Chondrocyte (in vitro differentiated cells): ENCODE measurements around the gene IL36B. TPM values are rescaled to one million over a fixed set of nuclear protein-coding genes. Genes with fewer than 3 reads are reported as not detected.

Experiments
- DNase-seq: peaks from one replicate; pipeline ENCODE4 v3.0.0; 2021; ENCODE audit warnings: mixed read lengths, low spot score
- H3K27ac Mint-ChIP-seq: one replicate; pipeline ENCODE4 v1.8.0; 2021; ENCODE audit warnings: mild to moderate bottlenecking, moderate library complexity, mixed read lengths; ENCODE audit not compliant: unreplicated experiment
- H3K27me3 Mint-ChIP-seq: 2 replicates; pipeline ENCODE4 v1.8.0; 2021; ENCODE audit warnings: low read depth, mixed read lengths
- H3K36me3 Mint-ChIP-seq: 2 replicates; pipeline ENCODE4 v1.8.0; 2021; ENCODE audit warnings: low read depth, mixed read lengths
- H3K4me1 Mint-ChIP-seq: 2 replicates; pipeline ENCODE4 v1.8.0; 2021; ENCODE audit warnings: low read depth, mild to moderate bottlenecking, mixed read lengths
- H3K4me3 Mint-ChIP-seq: one replicate; pipeline ENCODE4 v1.8.0; 2021; ENCODE audit warnings: mild to moderate bottlenecking, moderate library complexity, mixed read lengths; ENCODE audit not compliant: unreplicated experiment
- H3K9me3 Mint-ChIP-seq: 2 replicates; pipeline ENCODE4 v1.8.0; 2021; ENCODE audit warnings: low read depth, mixed read lengths
- total RNA-seq: library from RNA; stranded (reverse); gene quantifications from 3 replicates; pipeline ENCODE4 v1.2.1, GENCODE V29; 2021
- TF ChIP-seq, protein P1 (sequence below): fragments of 200-600 bp; sonication (generic); IDR thresholded peaks from 2 replicates; pipeline ENCODE4 v1.5.0; 2021; ENCODE audit warnings: antibody characterized with exemption, mild to moderate bottlenecking, moderate library complexity

The IL36B gene
- total RNA-seq, 1 donor from 2014 or later, result not detected

DNA sequence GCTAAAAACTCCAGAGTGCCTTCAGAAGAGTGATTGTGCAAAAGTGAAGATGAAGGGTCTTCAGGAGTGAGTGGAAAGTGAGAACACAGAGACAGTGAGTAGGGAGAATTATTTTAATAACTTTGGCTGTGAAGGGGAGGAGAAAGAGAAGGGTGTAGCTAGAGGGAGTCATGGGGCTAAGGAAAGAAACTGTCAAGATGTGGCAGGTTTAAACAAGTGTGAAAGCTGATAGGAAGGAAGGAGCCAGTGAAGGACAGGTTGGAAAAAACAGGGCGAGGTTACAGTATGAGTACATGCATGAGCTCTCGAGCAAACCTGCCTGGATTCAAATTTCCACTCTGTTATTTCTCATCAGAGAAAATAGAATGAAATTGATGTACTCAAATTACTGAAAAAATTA lies 32.9 kb upstream of the IL36B start:
- no peak for DNase-seq
- H3K4me1 Mint-ChIP-seq, result no peaks in the 10 kb centered on the region
- no peaks in the 10 kb centered on the region for H3K9me3 Mint-ChIP-seq
- no peak overlapping the region for H3K27ac Mint-ChIP-seq
- H3K27me3 Mint-ChIP-seq, result peaks cover 37% of the 10 kb centered on the region
- no peaks in the 10 kb centered on the region for H3K36me3 Mint-ChIP-seq
- TF ChIP-seq, protein P1, sequence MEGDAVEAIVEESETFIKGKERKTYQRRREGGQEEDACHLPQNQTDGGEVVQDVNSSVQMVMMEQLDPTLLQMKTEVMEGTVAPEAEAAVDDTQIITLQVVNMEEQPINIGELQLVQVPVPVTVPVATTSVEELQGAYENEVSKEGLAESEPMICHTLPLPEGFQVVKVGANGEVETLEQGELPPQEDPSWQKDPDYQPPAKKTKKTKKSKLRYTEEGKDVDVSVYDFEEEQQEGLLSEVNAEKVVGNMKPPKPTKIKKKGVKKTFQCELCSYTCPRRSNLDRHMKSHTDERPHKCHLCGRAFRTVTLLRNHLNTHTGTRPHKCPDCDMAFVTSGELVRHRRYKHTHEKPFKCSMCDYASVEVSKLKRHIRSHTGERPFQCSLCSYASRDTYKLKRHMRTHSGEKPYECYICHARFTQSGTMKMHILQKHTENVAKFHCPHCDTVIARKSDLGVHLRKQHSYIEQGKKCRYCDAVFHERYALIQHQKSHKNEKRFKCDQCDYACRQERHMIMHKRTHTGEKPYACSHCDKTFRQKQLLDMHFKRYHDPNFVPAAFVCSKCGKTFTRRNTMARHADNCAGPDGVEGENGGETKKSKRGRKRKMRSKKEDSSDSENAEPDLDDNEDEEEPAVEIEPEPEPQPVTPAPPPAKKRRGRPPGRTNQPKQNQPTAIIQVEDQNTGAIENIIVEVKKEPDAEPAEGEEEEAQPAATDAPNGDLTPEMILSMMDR, result no peak
- H3K4me3 Mint-ChIP-seq, result no peak overlapping the region

DNA sequence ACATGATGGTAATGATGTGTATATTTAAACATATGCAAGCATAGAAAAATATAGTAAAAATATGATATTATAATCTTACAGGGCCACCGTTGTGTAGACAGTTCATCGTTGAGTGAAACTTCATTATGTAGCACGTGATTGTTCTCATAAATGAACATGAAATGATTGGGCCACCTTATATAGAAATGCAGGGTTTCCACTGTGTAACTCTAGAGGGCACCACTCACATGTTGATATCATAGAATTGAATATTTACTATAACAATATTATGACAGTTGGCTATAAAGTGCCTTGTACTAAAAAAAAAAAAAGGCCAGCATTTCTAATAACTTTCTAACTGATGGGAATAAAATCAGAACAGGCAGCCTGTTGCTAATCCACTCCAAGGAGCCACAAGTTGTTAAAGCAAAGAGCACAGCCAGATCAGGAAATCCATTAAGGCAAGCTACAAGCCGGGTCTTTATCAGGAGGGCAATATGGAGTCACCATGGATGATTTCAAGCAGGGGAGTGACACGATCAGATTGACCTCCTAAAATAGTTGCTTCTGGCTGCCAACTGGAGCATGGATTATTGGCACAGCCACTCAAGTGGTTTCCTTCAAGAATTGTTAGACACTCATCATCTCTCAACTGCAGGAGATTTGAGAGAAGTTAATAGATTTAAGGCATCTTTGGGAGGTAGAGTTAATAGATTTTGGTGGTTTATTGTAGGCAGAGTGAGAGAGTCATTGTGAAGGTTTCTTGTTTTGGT lies 31.8 kb upstream of the IL36B start:
- Mint-ChIP-seq H3K27ac (no peak overlapping the region), H3K4me1 (no peaks in the 10 kb centered on the region), H3K36me3 (no peaks in the 10 kb centered on the region), H3K27me3 (peaks cover 42% of the 10 kb centered on the region), H3K4me3 (no peak overlapping the region), H3K9me3 (no peaks in the 10 kb centered on the region)
- TF ChIP-seq, protein P1, result peak; percentile 66
- no peak for DNase-seq

DNA sequence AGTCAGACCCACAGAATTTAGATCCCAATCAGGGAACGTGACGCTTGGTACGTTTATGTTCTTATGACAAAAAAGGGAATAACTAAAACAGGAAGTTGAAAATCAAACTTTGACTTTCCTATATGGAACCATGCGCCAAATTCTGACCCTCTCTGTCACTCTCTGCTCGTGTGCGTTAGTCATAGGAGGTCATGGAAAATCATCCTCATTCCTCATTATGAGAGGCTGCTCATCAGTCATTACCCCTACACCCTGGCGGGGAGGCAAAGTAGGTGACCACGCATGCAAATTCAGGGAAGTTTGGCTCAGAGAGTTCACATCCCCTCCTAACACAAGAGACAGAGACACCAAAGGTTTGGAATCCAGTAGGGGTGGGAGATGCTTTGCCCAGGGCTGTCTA lies 30.6 kb upstream of the IL36B start:
- TF ChIP-seq, protein P1, result no peak
- no peaks in the 10 kb centered on the region for H3K36me3 Mint-ChIP-seq
- H3K27ac Mint-ChIP-seq, result no peak overlapping the region
- no peaks in the 10 kb centered on the region for H3K9me3 Mint-ChIP-seq
- H3K4me1 Mint-ChIP-seq, result no peaks in the 10 kb centered on the region
- H3K4me3 Mint-ChIP-seq, result no peak overlapping the region
- no peak for DNase-seq
- peaks cover 48% of the 10 kb centered on the region for H3K27me3 Mint-ChIP-seq

DNA sequence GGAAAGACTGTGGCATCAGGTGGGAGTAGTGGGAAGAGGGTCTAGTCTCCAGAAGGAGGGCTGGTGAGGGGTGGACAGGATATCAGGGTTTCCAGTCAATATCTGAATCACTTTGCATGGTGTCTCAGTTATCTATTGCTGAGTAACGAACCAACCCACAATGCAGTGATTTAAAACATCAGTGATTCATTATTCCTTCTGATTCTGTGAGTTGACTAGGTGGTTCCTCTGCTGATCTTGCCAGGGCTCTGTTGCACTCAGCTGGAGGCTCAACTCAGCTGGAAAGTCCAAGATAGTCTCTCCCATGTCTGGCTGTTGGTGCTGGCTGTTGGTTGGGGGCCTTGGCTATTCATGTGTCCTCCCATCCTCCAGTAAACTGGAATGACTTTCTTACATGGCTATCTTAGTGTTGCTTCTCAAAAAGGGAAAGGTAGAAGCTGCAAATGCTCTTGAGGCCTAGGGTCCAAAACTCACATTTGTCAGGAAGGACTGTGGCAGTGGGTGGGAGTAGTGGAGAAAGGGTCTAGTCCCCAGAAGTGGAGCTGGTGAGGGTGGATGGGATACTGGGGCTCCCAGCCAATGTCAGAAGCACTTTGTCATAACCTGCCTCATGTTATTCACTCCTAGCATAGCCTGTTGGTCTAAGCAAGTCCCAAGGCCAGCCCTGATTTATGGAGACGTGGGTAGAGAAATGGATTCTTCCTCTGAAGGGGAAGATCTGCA lies 29.0 kb upstream of the IL36B start:
- H3K9me3 Mint-ChIP-seq, result no peaks in the 10 kb centered on the region
- H3K27me3 Mint-ChIP-seq, result peaks cover 51% of the 10 kb centered on the region

DNA sequence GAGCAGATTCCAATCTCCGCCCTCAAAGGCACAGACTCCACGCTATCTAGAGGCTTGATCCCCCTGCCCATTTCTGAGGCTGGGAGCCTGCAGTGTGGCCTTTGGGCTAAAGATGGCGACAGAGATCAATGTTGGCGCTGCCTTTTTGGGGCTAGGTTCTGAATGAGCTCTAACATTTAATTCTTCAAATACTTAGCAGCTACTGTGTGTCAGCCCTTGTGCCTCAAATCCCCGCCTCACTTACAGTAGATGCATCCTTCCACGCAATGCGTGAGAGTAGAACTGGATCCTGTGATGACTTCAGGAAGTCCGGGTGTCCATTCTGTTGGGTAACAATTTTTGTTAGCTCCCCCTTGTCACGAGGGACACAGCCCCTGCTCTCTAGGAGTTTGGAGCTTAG lies 27.5 kb upstream of the IL36B start:
- Mint-ChIP-seq H3K27me3 (peaks cover 55% of the 10 kb centered on the region), H3K4me3 (no peak overlapping the region), H3K36me3 (no peaks in the 10 kb centered on the region), H3K9me3 (no peaks in the 10 kb centered on the region), H3K27ac (no peak overlapping the region), H3K4me1 (no peaks in the 10 kb centered on the region)
- DNase-seq, result no peak
- TF ChIP-seq, protein P1, result peak; percentile 78

More for the DNA sequence above, 29.0 kb upstream of the IL36B start:
- no peaks in the 10 kb centered on the region for H3K36me3 Mint-ChIP-seq
- TF ChIP-seq, protein P1, result no peak
- H3K4me1 Mint-ChIP-seq, result no peaks in the 10 kb centered on the region
- H3K27ac Mint-ChIP-seq, result no peak overlapping the region
- no peak overlapping the region for H3K4me3 Mint-ChIP-seq
- no peak for DNase-seq
